ENCODE measurements around the gene IGSF8. TPM values are rescaled to one million over a fixed set of nuclear protein-coding genes. Genes with fewer than 3 reads are reported as not detected.

IGSF8 gene
- total and polyA plus RNA-seq, 2 experiments from 2014 or later, result 29.1 to 32.2 TPM

DNA sequence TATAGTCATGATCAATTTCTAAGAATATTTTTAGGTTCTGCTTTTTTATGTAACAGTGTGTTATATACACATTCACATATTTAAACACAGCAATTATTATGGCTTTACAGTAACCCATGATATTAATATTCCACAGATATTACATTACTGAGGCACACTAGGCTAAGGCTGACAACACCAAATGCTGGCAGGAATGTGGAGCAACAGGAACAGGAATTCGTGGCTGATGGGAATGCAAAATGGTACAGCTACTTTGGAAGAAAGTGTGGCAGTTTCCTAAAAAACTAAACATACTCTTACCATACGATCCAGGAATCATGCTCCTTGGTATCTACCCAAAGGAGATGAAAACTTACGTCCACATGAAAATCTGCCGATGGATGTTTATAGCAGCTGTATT is 19.0 kb downstream of the IGSF8 start:
- Histone ChIP-seq H3K9me3 (ENCODE audit: low read depth) (no peaks in the 10 kb centered on the region), H3K4me1 (ENCODE audit: low read depth) (no peaks in the 10 kb centered on the region), H3K36me3 (no peaks in the 10 kb centered on the region), H3K27ac (no peak overlapping the region), H3K4me3 (no peak overlapping the region), H3K27me3 (peaks cover 65% of the 10 kb centered on the region)
- TF ChIP-seq, protein P1, sequence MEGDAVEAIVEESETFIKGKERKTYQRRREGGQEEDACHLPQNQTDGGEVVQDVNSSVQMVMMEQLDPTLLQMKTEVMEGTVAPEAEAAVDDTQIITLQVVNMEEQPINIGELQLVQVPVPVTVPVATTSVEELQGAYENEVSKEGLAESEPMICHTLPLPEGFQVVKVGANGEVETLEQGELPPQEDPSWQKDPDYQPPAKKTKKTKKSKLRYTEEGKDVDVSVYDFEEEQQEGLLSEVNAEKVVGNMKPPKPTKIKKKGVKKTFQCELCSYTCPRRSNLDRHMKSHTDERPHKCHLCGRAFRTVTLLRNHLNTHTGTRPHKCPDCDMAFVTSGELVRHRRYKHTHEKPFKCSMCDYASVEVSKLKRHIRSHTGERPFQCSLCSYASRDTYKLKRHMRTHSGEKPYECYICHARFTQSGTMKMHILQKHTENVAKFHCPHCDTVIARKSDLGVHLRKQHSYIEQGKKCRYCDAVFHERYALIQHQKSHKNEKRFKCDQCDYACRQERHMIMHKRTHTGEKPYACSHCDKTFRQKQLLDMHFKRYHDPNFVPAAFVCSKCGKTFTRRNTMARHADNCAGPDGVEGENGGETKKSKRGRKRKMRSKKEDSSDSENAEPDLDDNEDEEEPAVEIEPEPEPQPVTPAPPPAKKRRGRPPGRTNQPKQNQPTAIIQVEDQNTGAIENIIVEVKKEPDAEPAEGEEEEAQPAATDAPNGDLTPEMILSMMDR (IDR thresholded peaks at IDR 0.05; ENCODE audit: low read depth, low read length), result no peak
- DNase-seq (ENCODE audit: low read depth in 1 of 2, low spot score in 1 of 2), result no peak

DNA sequence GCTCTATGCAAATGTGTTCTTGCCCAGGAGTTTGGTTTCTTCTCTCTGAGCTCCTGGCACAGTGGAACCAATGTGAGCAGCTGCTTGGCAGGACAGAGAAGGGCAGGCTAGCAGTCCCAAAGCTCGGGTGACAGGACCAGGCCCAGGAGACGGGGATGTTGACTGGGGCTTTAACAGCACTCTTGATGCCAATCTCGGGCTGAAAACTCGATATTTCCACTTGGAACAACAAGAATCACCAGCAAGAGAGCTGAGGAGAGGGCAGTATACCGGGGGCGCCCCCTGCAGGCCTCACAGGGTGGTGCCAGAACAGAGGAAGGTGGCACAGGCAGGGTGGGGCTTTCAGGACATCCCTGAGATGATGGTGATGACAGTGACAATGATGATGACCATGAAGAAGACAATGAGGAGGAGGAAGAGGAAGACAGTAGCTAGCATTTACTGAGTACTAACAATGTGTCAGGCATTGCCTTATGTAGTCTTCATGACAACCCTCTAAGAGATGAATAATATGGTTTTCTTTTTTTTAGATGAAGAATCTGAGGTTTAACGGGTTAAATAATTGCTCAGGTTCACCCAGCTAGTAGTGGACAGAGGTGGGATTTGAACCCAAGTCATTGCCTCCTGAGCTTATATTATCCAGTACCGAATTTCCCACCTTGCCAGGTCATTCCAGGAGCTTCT is 19.8 kb downstream of the IGSF8 start:
- Histone ChIP-seq H3K36me3 (no peaks in the 10 kb centered on the region), H3K9me3 (ENCODE audit: low read depth) (no peaks in the 10 kb centered on the region), H3K27ac (no peak overlapping the region), H3K4me3 (no peak overlapping the region), H3K27me3 (peaks cover 57% of the 10 kb centered on the region), H3K4me1 (ENCODE audit: low read depth) (no peaks in the 10 kb centered on the region)
- peak; percentile 40 to 54 for DNase-seq (ENCODE audit: low read depth in 1 of 2, low spot score in 1 of 2)
- TF ChIP-seq, protein P1 (IDR thresholded peaks at IDR 0.05; ENCODE audit: low read depth, low read length), result peak; percentile 88

DNA sequence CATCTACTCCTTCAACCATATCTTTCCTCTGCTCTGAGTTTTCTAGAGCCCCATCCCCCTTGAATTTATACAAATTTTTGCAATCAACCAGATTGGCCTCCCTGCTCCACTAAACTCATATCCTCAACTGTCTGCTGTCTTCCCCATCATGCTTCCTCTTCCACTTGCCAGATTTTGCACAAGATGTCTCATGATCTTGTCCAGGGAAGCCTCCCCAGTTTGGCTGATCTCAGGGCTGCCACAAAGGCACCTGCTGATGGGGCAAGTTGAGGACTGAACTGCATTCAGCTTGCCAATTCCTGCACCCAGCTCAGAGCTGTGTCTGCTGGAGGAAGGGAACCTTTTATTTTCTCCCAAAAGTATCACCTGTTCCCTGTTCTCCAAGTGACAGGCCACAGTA is 20.9 kb downstream of the IGSF8 start:
- H3K27ac ChIP-seq, result no peak overlapping the region

DNA sequence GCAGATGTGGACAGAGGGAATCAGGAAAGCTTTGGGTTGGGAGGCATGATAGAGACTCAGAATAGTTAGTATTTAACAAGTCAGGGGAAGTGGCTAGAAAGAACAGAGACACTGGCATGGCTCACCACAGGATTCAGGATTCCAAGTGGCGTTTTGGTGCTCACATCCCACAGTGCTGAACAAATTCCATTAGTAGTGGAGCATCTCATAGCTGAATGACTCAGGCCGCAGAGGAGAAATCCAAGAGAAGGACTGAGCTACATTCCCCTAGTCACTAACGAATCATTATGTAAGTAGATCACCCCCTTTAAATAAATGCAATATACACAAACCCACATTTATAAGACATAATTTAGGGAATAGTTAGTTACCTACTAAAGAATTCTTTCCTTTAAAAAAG is 22.1 kb downstream of the IGSF8 start:
- DNase-seq (ENCODE audit: low read depth in 1 of 2, low spot score in 1 of 2), result no peak
- H3K27me3 ChIP-seq, result peaks cover 52% of the 10 kb centered on the region

More for the DNA sequence above, 20.9 kb downstream of the IGSF8 start:
- Histone ChIP-seq H3K4me3 (no peak overlapping the region), H3K9me3 (ENCODE audit: low read depth) (no peaks in the 10 kb centered on the region), H3K36me3 (no peaks in the 10 kb centered on the region), H3K4me1 (ENCODE audit: low read depth) (no peaks in the 10 kb centered on the region), H3K27me3 (peaks cover 54% of the 10 kb centered on the region)
- TF ChIP-seq, protein P1 (IDR thresholded peaks at IDR 0.05; ENCODE audit: low read depth, low read length), result no peak
- DNase-seq (ENCODE audit: low read depth in 1 of 2, low spot score in 1 of 2), result no peak

DNA sequence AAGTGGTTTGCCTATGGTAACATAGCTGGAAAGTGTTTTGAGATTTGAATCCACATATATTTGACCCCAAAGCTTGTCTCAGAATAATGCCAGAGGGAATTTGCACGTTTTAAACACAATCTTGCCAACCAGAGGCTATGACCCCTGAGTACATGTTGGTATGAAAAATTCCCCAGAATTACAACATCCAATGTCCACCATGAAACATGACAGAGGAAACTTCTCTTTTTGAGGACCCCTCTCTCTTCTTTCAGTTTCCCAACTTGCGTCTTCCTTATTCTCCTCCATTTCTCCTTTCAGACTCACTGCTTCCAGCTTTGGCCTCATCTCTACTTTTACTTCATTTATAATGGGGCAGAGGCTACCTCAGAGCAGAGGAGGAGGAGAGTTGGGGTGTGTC is 22.6 kb downstream of the IGSF8 start:
- no peaks in the 10 kb centered on the region for H3K9me3 ChIP-seq (ENCODE audit: low read depth)
- no peaks in the 10 kb centered on the region for H3K4me1 ChIP-seq (ENCODE audit: low read depth)
- TF ChIP-seq, protein P1 (IDR thresholded peaks at IDR 0.05; ENCODE audit: low read depth, low read length), result no peak
- peaks cover 48% of the 10 kb centered on the region for H3K27me3 ChIP-seq
- H3K36me3 ChIP-seq, result no peaks in the 10 kb centered on the region
- H3K27ac ChIP-seq, result no peak overlapping the region
- no peak overlapping the region for H3K4me3 ChIP-seq
- DNase-seq (ENCODE audit: low read depth in 1 of 2, low spot score in 1 of 2), result no peak

More for the DNA sequence above, 22.1 kb downstream of the IGSF8 start:
- Histone ChIP-seq H3K4me1 (ENCODE audit: low read depth) (no peaks in the 10 kb centered on the region), H3K9me3 (ENCODE audit: low read depth) (no peaks in the 10 kb centered on the region), H3K36me3 (no peaks in the 10 kb centered on the region), H3K27ac (no peak overlapping the region), H3K4me3 (no peak overlapping the region)
- TF ChIP-seq, protein P1 (IDR thresholded peaks at IDR 0.05; ENCODE audit: low read depth, low read length), result no peak
